ENCODE measurements around the gene PCBP3. TPM values are rescaled to one million over a fixed set of nuclear protein-coding genes. Genes with fewer than 3 reads are reported as not detected.

Gene PCBP3
- total RNA-seq, 2 experiments from 2014 or later: 3.4 to 3.8 TPM

GRCh38 chr21:45856442-45856841 lies 212.9 kb downstream of the PCBP3 start:
- DNase-seq (no peak), ATAC-seq (ENCODE audit: poor library complexity) (no peak)
- Histone ChIP-seq H3K9me3 (ENCODE audit: control insufficient read depth in 1 of 2, insufficient read depth in 1 of 2, low read length in 2 of 2) (peaks cover 0 to 3% of the 10 kb centered on the region in 2 experiments), H3K27ac (ENCODE audit: low read depth in 1 of 2, low read length in 2 of 2) (no peak overlapping the region), H3K4me3 (ENCODE audit: low read length) (no peak overlapping the region), H3K36me3 (ENCODE audit: insufficient read depth, low read length) (no peaks in the 10 kb centered on the region), H3K4me1 (ENCODE audit: insufficient read depth, low read length) (no peaks in the 10 kb centered on the region), H3K27me3 (ENCODE audit: control insufficient read depth in 1 of 2, insufficient read depth in 2 of 2, low read length in 2 of 2) (no peaks in the 10 kb centered on the region)
- no peak overlapping the region for H3K27ac Mint-ChIP-seq
- TF ChIP-seq CTCF (IDR thresholded peaks at IDR 0.05): no peak
- H3K36me3 Mint-ChIP-seq (ENCODE audit: low read depth): no peaks in the 10 kb centered on the region
- CTCF ChIA-PET: no interaction called here
- intact Hi-C loops (cut with DNase I, micrococcal nuclease): no loop called here
- no peak overlapping the region for H3K4me3 Mint-ChIP-seq
- H3K27me3 Mint-ChIP-seq: no peaks in the 10 kb centered on the region
- POLR2A ChIA-PET: no interaction called here
- no peaks in the 10 kb centered on the region for H3K9me3 Mint-ChIP-seq
- H3K4me1 Mint-ChIP-seq (ENCODE audit: low read depth): no peaks in the 10 kb centered on the region

DNA sequence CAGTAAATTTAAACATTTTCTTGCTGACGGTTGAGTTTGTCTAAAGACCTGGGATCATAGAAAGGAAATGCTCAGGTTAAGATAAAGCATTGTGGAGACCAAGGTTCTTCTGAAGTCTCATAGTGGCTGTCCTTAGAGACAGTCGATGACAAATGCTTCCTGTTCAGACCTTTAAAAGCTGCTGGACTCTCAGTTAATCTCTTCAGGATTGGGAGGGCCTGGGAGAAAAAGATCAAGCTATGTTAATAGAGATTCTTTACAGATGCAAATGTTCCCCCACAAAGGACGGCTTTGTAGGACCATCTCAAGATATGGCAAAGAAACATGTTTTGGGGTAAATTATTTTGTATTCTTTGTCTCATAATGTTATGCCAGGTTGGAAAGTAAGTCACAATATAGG lies 213.4 kb downstream of the PCBP3 start:
- Histone ChIP-seq H3K27ac (ENCODE audit: low read depth in 1 of 2, low read length in 2 of 2) (no peak overlapping the region), H3K27me3 (ENCODE audit: control insufficient read depth in 1 of 2, insufficient read depth in 2 of 2, low read length in 2 of 2) (no peaks in the 10 kb centered on the region), H3K4me3 (ENCODE audit: low read length) (no peak overlapping the region), H3K36me3 (ENCODE audit: insufficient read depth, low read length) (no peaks in the 10 kb centered on the region), H3K4me1 (ENCODE audit: insufficient read depth, low read length) (no peaks in the 10 kb centered on the region), H3K9me3 (ENCODE audit: control insufficient read depth in 1 of 2, insufficient read depth in 1 of 2, low read length in 2 of 2) (peaks cover 0 to 3% of the 10 kb centered on the region in 2 experiments)
- no peak for TF ChIP-seq CTCF (IDR thresholded peaks at IDR 0.05)
- Mint-ChIP-seq H3K27ac (no peak overlapping the region), H3K9me3 (no peaks in the 10 kb centered on the region), H3K4me1 (ENCODE audit: low read depth) (no peaks in the 10 kb centered on the region), H3K4me3 (no peak overlapping the region), H3K36me3 (ENCODE audit: low read depth) (no peaks in the 10 kb centered on the region), H3K27me3 (no peaks in the 10 kb centered on the region)
- no peak for DNase-seq
- ChIA-PET POLR2A (no interaction called here), CTCF (no interaction called here)
- intact Hi-C loops (cut with DNase I, micrococcal nuclease): no loop called here
- no peak for ATAC-seq (ENCODE audit: poor library complexity)

DNA sequence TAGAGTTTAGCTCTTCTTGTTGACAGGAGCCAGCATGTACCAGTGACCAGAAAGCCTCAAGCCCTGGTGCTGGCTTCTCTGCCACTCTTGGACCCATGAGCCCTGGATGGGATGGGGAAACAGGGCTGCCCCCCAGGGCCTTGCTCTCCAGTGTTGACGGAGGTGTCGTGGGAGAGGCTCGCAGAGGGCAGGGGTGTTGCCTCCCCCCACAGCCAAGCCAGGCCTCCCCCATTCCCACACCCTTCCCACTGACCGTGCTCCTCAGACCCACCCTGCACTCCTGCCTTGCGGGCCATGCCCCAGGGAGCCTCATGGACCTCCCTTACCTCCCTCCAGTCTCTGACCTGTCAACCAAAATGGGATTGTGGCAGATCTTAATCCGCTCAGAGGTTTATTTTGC lies 214.2 kb downstream of the PCBP3 start:
- no peaks in the 10 kb centered on the region for H3K36me3 Mint-ChIP-seq (ENCODE audit: low read depth)
- H3K27ac ChIP-seq (ENCODE audit: low read depth in 1 of 2, low read length in 2 of 2): no peak overlapping the region
- ChIA-PET CTCF (no interaction called here), POLR2A (no interaction called here)
- no peak for DNase-seq
- H3K36me3 ChIP-seq (ENCODE audit: insufficient read depth, low read length): no peaks in the 10 kb centered on the region
- H3K4me1 Mint-ChIP-seq (ENCODE audit: low read depth): no peaks in the 10 kb centered on the region
- intact Hi-C loops (cut with DNase I, micrococcal nuclease): no loop called here
- H3K9me3 Mint-ChIP-seq: no peaks in the 10 kb centered on the region
- peaks cover 0 to 3% of the 10 kb centered on the region in 2 experiments for H3K9me3 ChIP-seq (ENCODE audit: control insufficient read depth in 1 of 2, insufficient read depth in 1 of 2, low read length in 2 of 2)
- no peaks in the 10 kb centered on the region for H3K4me1 ChIP-seq (ENCODE audit: insufficient read depth, low read length)
- H3K4me3 ChIP-seq (ENCODE audit: low read length): no peak overlapping the region
- ATAC-seq (ENCODE audit: poor library complexity): no peak
- H3K27me3 Mint-ChIP-seq: no peaks in the 10 kb centered on the region
- no peak for TF ChIP-seq CTCF (IDR thresholded peaks at IDR 0.05)
- no peak overlapping the region for H3K27ac Mint-ChIP-seq
- no peaks in the 10 kb centered on the region for H3K27me3 ChIP-seq (ENCODE audit: control insufficient read depth in 1 of 2, insufficient read depth in 2 of 2, low read length in 2 of 2)
- H3K4me3 Mint-ChIP-seq: no peak overlapping the region

All from CD4-positive, alpha-beta T cell (primary cell).